ENCODE results near the gene ERC2. TPM values are rescaled to one million over a fixed set of nuclear protein-coding genes. Genes with fewer than 3 reads are reported as not detected.

ERC2 gene
- total RNA-seq, 1 experiment from 2014 or later, result 0.77 TPM

GRCh38 chr3:55647670-55648069 is 820.6 kb downstream of the ERC2 start:
- no peaks in the 10 kb centered on the region for H3K9me3 ChIP-seq (ENCODE audit: low read length)
- no peak overlapping the region for H3K4me3 ChIP-seq (ENCODE audit: low read length)
- no peaks in the 10 kb centered on the region for H3K79me2 ChIP-seq (ENCODE audit: low read length)
- intact Hi-C loops (cut with micrococcal nuclease), result no loop called here
- no peak overlapping the region for H3K9ac ChIP-seq (ENCODE audit: low read length)
- no peaks in the 10 kb centered on the region for H4K20me1 ChIP-seq (ENCODE audit: low read length)
- no peak overlapping the region for H2AFZ ChIP-seq (ENCODE audit: low read length)
- no peak for TF ChIP-seq EZH2 (IDR thresholded peaks at IDR 0.05; ENCODE audit: low read length, unreplicated experiment)
- no peak for TF ChIP-seq EZH2phosphoT487 (IDR thresholded peaks at IDR 0.05; ENCODE audit: borderline replicate concordance, low read length)
- no peak for TF ChIP-seq CTCF (conservative IDR thresholded peaks at IDR 0.05; ENCODE audit: low read depth, low read length)
- H3K27me3 ChIP-seq (ENCODE audit: low read length), result no peaks in the 10 kb centered on the region
- no peaks in the 10 kb centered on the region for H3F3A ChIP-seq (ENCODE audit: low read length, unreplicated experiment)
- ATAC-seq, result no peak
- POLR2A ChIA-PET (ENCODE audit: unreplicated experiment), result no interaction called here
- no peaks in the 10 kb centered on the region for H3K9me2 ChIP-seq (replicated peaks; ENCODE audit: low read length)
- no peaks in the 10 kb centered on the region for H3K36me3 ChIP-seq (ENCODE audit: low read depth, low read length)
- H3K4me2 ChIP-seq (ENCODE audit: low read length), result no peak overlapping the region
- DNase-seq, result no peak
- H3K4me1 ChIP-seq (ENCODE audit: insufficient read depth, low read length), result no peaks in the 10 kb centered on the region
- H3K27ac ChIP-seq (ENCODE audit: low read length), result no peak overlapping the region
- BruUV-seq (replicated peaks), result no TSS peak
- CTCF ChIA-PET, result no interaction called here

- Histone ChIP-seq H3K9me2 (replicated peaks; ENCODE audit: low read length) (no peaks in the 10 kb centered on the region), H3F3A (ENCODE audit: low read length, unreplicated experiment) (no peaks in the 10 kb centered on the region), H3K27ac (ENCODE audit: low read length) (no peak overlapping the region), H3K4me3 (ENCODE audit: low read length) (no peak overlapping the region), H3K4me1 (ENCODE audit: insufficient read depth, low read length) (0 out of 2 replicates have a peak, but pooled peaks cover 1% of the 10 kb centered on the region), H3K9ac (ENCODE audit: low read length) (no peak overlapping the region), H3K27me3 (ENCODE audit: low read length) (no peaks in the 10 kb centered on the region), H3K4me2 (ENCODE audit: low read length) (no peak overlapping the region), H3K9me3 (ENCODE audit: low read length) (no peaks in the 10 kb centered on the region), H3K79me2 (ENCODE audit: low read length) (no peaks in the 10 kb centered on the region), H3K36me3 (ENCODE audit: low read depth, low read length) (no peaks in the 10 kb centered on the region), H2AFZ (ENCODE audit: low read length) (no peak overlapping the region), H4K20me1 (ENCODE audit: low read length) (no peaks in the 10 kb centered on the region)
- ChIA-PET CTCF (no interaction called here), POLR2A (ENCODE audit: unreplicated experiment) (no interaction called here)
- TF ChIP-seq EZH2 (IDR thresholded peaks at IDR 0.05; ENCODE audit: low read length, unreplicated experiment) (no peak), EZH2phosphoT487 (IDR thresholded peaks at IDR 0.05; ENCODE audit: borderline replicate concordance, low read length) (no peak), CTCF (conservative IDR thresholded peaks at IDR 0.05; ENCODE audit: low read depth, low read length) (no peak)
- no peak for ATAC-seq
- no TSS peak for BruUV-seq (replicated peaks)
- no peak for DNase-seq
- intact Hi-C loops (cut with micrococcal nuclease), result no loop called here
Measured at GRCh38 chr3:55647063-55647462, 821.2 kb downstream of the ERC2 start.

GRCh38 chr3:55646121-55646520 is 822.1 kb downstream of the ERC2 start:
- H3K36me3 ChIP-seq (ENCODE audit: low read depth, low read length), result no peaks in the 10 kb centered on the region
- H3K79me2 ChIP-seq (ENCODE audit: low read length), result no peaks in the 10 kb centered on the region
- no peak for ATAC-seq
- no peak overlapping the region for H2AFZ ChIP-seq (ENCODE audit: low read length)
- H3K9me3 ChIP-seq (ENCODE audit: low read length), result no peaks in the 10 kb centered on the region
- intact Hi-C loops (cut with micrococcal nuclease), result no loop called here
- ChIA-PET POLR2A (ENCODE audit: unreplicated experiment) (no interaction called here), CTCF (no interaction called here)
- no peaks in the 10 kb centered on the region for H4K20me1 ChIP-seq (ENCODE audit: low read length)
- TF ChIP-seq CTCF (conservative IDR thresholded peaks at IDR 0.05; ENCODE audit: low read depth, low read length) (no peak), EZH2 (IDR thresholded peaks at IDR 0.05; ENCODE audit: low read length, unreplicated experiment) (no peak), EZH2phosphoT487 (IDR thresholded peaks at IDR 0.05; ENCODE audit: borderline replicate concordance, low read length) (no peak)
- H3K4me1 ChIP-seq (ENCODE audit: insufficient read depth, low read length), result peaks cover 7% of the 10 kb centered on the region; the same call in 1 of the 2 replicates
- H3K27me3 ChIP-seq (ENCODE audit: low read length), result no peaks in the 10 kb centered on the region
- H3F3A ChIP-seq (ENCODE audit: low read length, unreplicated experiment), result no peaks in the 10 kb centered on the region
- H3K9me2 ChIP-seq (replicated peaks; ENCODE audit: low read length), result no peaks in the 10 kb centered on the region
- H3K9ac ChIP-seq (ENCODE audit: low read length), result no peak overlapping the region
- no peak overlapping the region for H3K27ac ChIP-seq (ENCODE audit: low read length)
- DNase-seq, result no peak
- no peak overlapping the region for H3K4me2 ChIP-seq (ENCODE audit: low read length)
- H3K4me3 ChIP-seq (ENCODE audit: low read length), result no peak overlapping the region
- BruUV-seq (replicated peaks), result no TSS peak

All from PC-3 (cell line).